ENCODE data around the gene CCNT1.
"Not testable (repeated sequence)": the region's sequence is repeated elsewhere in the genome, so short reads cannot be mapped to it uniquely, and the experiment has no call there.

Gene CCNT1

GRCh38 chr12:48678551-48679185, 37.8 kb downstream of the CCNT1 start:
- no peak overlapping the region for H3K27ac ChIP-seq (ENCODE audit: poor library complexity, severe bottlenecking)
- H3K4me3 ChIP-seq (ENCODE audit: severe bottlenecking), result no peak overlapping the region
- H3K36me3 ChIP-seq (ENCODE audit: low read depth), result peaks cover 72% of the 10 kb centered on the region
- no peak for TF ChIP-seq CTCF (IDR thresholded peaks at IDR 0.05; ENCODE audit: poor library complexity, severe bottlenecking)
- ATAC-seq (ENCODE audit: low read depth) (no peak), DNase-seq (ENCODE audit: low spot score) (no peak)
- no peaks in the 10 kb centered on the region for H3K27me3 ChIP-seq (ENCODE audit: insufficient read depth, poor library complexity, severe bottlenecking)
- H3K4me1 ChIP-seq (ENCODE audit: insufficient read depth, poor library complexity, severe bottlenecking), result peaks cover 27% of the 10 kb centered on the region
- no peaks in the 10 kb centered on the region for H3K9me3 ChIP-seq (ENCODE audit: severe bottlenecking)

GRCh38 chr12:48671231-48671856, 45.2 kb downstream of the CCNT1 start:
- TF ChIP-seq CTCF (IDR thresholded peaks at IDR 0.05; ENCODE audit: poor library complexity, severe bottlenecking), result no peak
- ATAC-seq (ENCODE audit: low read depth), result peak; percentile 59
- H3K4me1 ChIP-seq (ENCODE audit: insufficient read depth, poor library complexity, severe bottlenecking), result peaks cover 6% of the 10 kb centered on the region

GRCh38 chr12:48668996-48669395, 47.5 kb downstream of the CCNT1 start:
- ATAC-seq (ENCODE audit: low read depth), result no peak
- H3K36me3 ChIP-seq (ENCODE audit: low read depth), result peaks cover 91% of the 10 kb centered on the region
- no peak for TF ChIP-seq CTCF (IDR thresholded peaks at IDR 0.05; ENCODE audit: poor library complexity, severe bottlenecking)
- H3K27ac ChIP-seq (ENCODE audit: poor library complexity, severe bottlenecking), result no peak overlapping the region
- peaks cover 2% of the 10 kb centered on the region for H3K9me3 ChIP-seq (ENCODE audit: severe bottlenecking)
- H3K27me3 ChIP-seq (ENCODE audit: insufficient read depth, poor library complexity, severe bottlenecking), result no peaks in the 10 kb centered on the region
- H3K4me1 ChIP-seq (ENCODE audit: insufficient read depth, poor library complexity, severe bottlenecking), result peaks cover 6% of the 10 kb centered on the region
- H3K4me3 ChIP-seq (ENCODE audit: severe bottlenecking), result no peak overlapping the region
- DNase-seq (ENCODE audit: low spot score), result no peak

More at GRCh38 chr12:48671231-48671856, 45.2 kb downstream of the CCNT1 start:
- H3K36me3 ChIP-seq (ENCODE audit: low read depth), result peaks cover 96% of the 10 kb centered on the region
- no peaks in the 10 kb centered on the region for H3K27me3 ChIP-seq (ENCODE audit: insufficient read depth, poor library complexity, severe bottlenecking)
- no peaks in the 10 kb centered on the region for H3K9me3 ChIP-seq (ENCODE audit: severe bottlenecking)
- H3K4me3 ChIP-seq (ENCODE audit: severe bottlenecking), result no peak overlapping the region
- DNase-seq (ENCODE audit: low spot score), result no peak
- H3K27ac ChIP-seq (ENCODE audit: poor library complexity, severe bottlenecking), result peak overlapping the region; percentile 12

- H3K36me3 ChIP-seq (ENCODE audit: low read depth), result peaks cover 89% of the 10 kb centered on the region
- ATAC-seq (ENCODE audit: low read depth), result no peak
- no peak overlapping the region for H3K27ac ChIP-seq (ENCODE audit: poor library complexity, severe bottlenecking)
- no peak for DNase-seq (ENCODE audit: low spot score)
- H3K4me1 ChIP-seq (ENCODE audit: insufficient read depth, poor library complexity, severe bottlenecking), result no peaks in the 10 kb centered on the region
- no peak for TF ChIP-seq CTCF (IDR thresholded peaks at IDR 0.05; ENCODE audit: poor library complexity, severe bottlenecking)
- H3K27me3 ChIP-seq (ENCODE audit: insufficient read depth, poor library complexity, severe bottlenecking), result no peaks in the 10 kb centered on the region
- H3K9me3 ChIP-seq (ENCODE audit: severe bottlenecking), result no peaks in the 10 kb centered on the region
- no peak overlapping the region for H3K4me3 ChIP-seq (ENCODE audit: severe bottlenecking)
Observed at GRCh38 chr12:48659863-48660262, 56.6 kb downstream of the CCNT1 start.

- ATAC-seq (ENCODE audit: low read depth) (no peak), DNase-seq (ENCODE audit: low spot score) (no peak)
- no peaks in the 10 kb centered on the region for H3K4me1 ChIP-seq (ENCODE audit: insufficient read depth, poor library complexity, severe bottlenecking)
- H3K4me3 ChIP-seq (ENCODE audit: severe bottlenecking), result no peak overlapping the region
- TF ChIP-seq CTCF (IDR thresholded peaks at IDR 0.05; ENCODE audit: poor library complexity, severe bottlenecking), result no peak
- H3K9me3 ChIP-seq (ENCODE audit: severe bottlenecking), result no peaks in the 10 kb centered on the region
- no peaks in the 10 kb centered on the region for H3K27me3 ChIP-seq (ENCODE audit: insufficient read depth, poor library complexity, severe bottlenecking)
- no peak overlapping the region for H3K27ac ChIP-seq (ENCODE audit: poor library complexity, severe bottlenecking)
- H3K36me3 ChIP-seq (ENCODE audit: low read depth), result peaks cover 61% of the 10 kb centered on the region
Observed at GRCh38 chr12:48651681-48652080, 64.8 kb downstream of the CCNT1 start.

GRCh38 chr12:48645354-48645753, 71.2 kb downstream of the CCNT1 start:
- not testable (repeated sequence) for H3K9me3 ChIP-seq (ENCODE audit: severe bottlenecking); ATAC-seq (ENCODE audit: low read depth); H3K4me3 ChIP-seq (ENCODE audit: severe bottlenecking); H3K27me3 ChIP-seq (ENCODE audit: insufficient read depth, poor library complexity, severe bottlenecking); DNase-seq (ENCODE audit: low spot score); H3K27ac ChIP-seq (ENCODE audit: poor library complexity, severe bottlenecking); H3K4me1 ChIP-seq (ENCODE audit: insufficient read depth, poor library complexity, severe bottlenecking)
- peaks cover 34% of the 10 kb centered on the region for H3K36me3 ChIP-seq (ENCODE audit: low read depth)

All from RWPE2 (cell line).